ENCODE data around the gene TTC16.
"Not testable (repeated sequence)": the region's sequence is repeated elsewhere in the genome, so short reads cannot be mapped to it uniquely, and the experiment has no call there.

DNA sequence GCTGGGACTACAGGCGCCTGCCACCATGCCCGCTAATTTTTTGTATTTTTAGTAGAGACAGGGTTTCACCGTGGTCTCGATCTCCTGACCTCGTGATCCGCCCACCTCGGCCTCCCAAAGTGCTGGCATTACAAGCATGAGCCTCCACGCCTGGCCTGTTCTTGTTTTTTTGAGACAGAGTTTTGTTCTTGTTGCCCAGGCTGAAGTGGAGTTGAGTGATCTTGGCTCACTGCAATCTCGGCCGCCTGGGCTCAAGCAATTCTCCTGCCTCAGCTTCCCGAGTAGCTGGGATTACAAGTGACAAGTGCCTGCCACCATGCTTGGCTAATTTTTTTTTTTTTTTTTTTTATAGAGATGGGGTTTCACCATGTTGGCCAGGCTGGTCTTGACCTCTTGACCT lies 40.9 kb downstream of the TTC16 start:
- TF ChIP-seq, protein P1, sequence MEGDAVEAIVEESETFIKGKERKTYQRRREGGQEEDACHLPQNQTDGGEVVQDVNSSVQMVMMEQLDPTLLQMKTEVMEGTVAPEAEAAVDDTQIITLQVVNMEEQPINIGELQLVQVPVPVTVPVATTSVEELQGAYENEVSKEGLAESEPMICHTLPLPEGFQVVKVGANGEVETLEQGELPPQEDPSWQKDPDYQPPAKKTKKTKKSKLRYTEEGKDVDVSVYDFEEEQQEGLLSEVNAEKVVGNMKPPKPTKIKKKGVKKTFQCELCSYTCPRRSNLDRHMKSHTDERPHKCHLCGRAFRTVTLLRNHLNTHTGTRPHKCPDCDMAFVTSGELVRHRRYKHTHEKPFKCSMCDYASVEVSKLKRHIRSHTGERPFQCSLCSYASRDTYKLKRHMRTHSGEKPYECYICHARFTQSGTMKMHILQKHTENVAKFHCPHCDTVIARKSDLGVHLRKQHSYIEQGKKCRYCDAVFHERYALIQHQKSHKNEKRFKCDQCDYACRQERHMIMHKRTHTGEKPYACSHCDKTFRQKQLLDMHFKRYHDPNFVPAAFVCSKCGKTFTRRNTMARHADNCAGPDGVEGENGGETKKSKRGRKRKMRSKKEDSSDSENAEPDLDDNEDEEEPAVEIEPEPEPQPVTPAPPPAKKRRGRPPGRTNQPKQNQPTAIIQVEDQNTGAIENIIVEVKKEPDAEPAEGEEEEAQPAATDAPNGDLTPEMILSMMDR (IDR thresholded peaks at IDR 0.05; ENCODE audit: insufficient read depth, low read depth, low read length): not testable (repeated sequence)
- not testable (repeated sequence) for TF ChIP-seq EZH2 (IDR thresholded peaks at IDR 0.05; ENCODE audit: insufficient read depth, low read length)
